K562 (cell line): ENCODE results near the gene CNGB1. TPM values are rescaled to one million over a fixed set of nuclear protein-coding genes. Genes with fewer than 3 reads are reported as not detected.

Source experiments
- BCOR ChIP-seq: fragments of 450-650 bp; IDR thresholded peaks from 2 replicates; pipeline ENCODE4 v1.6.1; 2016
- EP300 ChIP-seq: IDR thresholded peaks from 2 replicates; pipeline ENCODE4 v1.6.1; 2012; ENCODE audit warnings: low read length, improper control_type of control experiment
- FUS ChIP-seq: fragments of 200-400 bp; formaldehyde crosslinking; optimal IDR thresholded peaks from 2 replicates; pipeline ENCODE3; 2017; ENCODE audit warnings: low read depth, low read length
- GTF2F1 ChIP-seq: IDR thresholded peaks from 2 replicates; pipeline ENCODE4 v1.6.1; 2011; ENCODE audit warnings: low read depth, low read length, improper control_type of control experiment
- HCFC1 ChIP-seq: IDR thresholded peaks from 2 replicates; pipeline ENCODE4 v1.6.1; 2012; ENCODE audit warnings: low read depth, low read length, improper control_type of control experiment
- MBD2 ChIP-seq: sonication (generic); IDR thresholded peaks from 2 replicates; pipeline ENCODE4 v1.6.1; 2016; ENCODE audit warnings: low read depth, borderline replicate concordance
- MYC ChIP-seq, 2 experiments: fragments of 250-450 bp in 1 of 2; sonication (Bioruptor Pico) in 1 of 2; IDR thresholded peaks; 2 replicates each; pipeline versions ENCODE4 v1.5.1 to v1.6.1; 2012 to 2021; ENCODE audit warnings: low read depth in 2 of 2, borderline replicate concordance in 1 of 2, improper control_type of control experiment in 1 of 2, low read length in 1 of 2, mild to moderate bottlenecking in 1 of 2, moderate library complexity in 1 of 2
- PTBP1 ChIP-seq: fragments of 200-400 bp; formaldehyde crosslinking; IDR thresholded peaks from 2 replicates; pipeline ENCODE4 v1.6.1; 2017; ENCODE audit warnings: low read depth, low read length
- RAD51 ChIP-seq: fragments of 450-650 bp; IDR thresholded peaks from 2 replicates; pipeline ENCODE4 v1.7.1; 2016; ENCODE audit warnings: low read depth, mild to moderate bottlenecking, borderline replicate concordance
- SMARCE1 ChIP-seq: fragments of 450-650 bp; IDR thresholded peaks from 2 replicates; pipeline ENCODE4 v1.7.1; 2016; ENCODE audit warnings: mild to moderate bottlenecking
- ZFP1 ChIP-seq: fragments of 450-650 bp; formaldehyde crosslinking; IDR thresholded peaks from 2 replicates; pipeline ENCODE4 v1.4.0; 2020; ENCODE audit warnings: mild to moderate bottlenecking, mixed read lengths
- ZNF184 ChIP-seq: sonication (generic); formaldehyde crosslinking; IDR thresholded peaks from 2 replicates; pipeline ENCODE4 v1.5.0; 2020; ENCODE audit warnings: missing genetic modification reagents
- ZNF408 ChIP-seq: fragments of 250-450 bp; sonication (Bioruptor Pico); IDR thresholded peaks from 2 replicates; pipeline ENCODE4 v1.4.0; 2020; ENCODE audit warnings: low read depth, mild to moderate bottlenecking, moderate library complexity
- ZNF77 ChIP-seq: fragments of 250-450 bp; sonication (Bioruptor Pico); IDR thresholded peaks from 2 replicates; pipeline ENCODE4 v1.5.0; 2020
- polyA plus RNA-seq, 8 experiments: library from polyadenylated mRNA; depleted of rRNA in 4 of 8; stranded (reverse) in 5 of 8; unstranded in 3 of 8; fragments of >200 nt; fragmentation: Nextera tagmentation in 2 of 8; fragmentation: Illumina TruSeq in 1 of 8; extraction: Ambion mirVana in 2 of 8; extraction: Trizol in 1 of 8; gene quantifications; 2 replicates each; pipeline versions ENCODE4 v1.2.1 to v1.2.3, GENCODE V29; 2011 to 2014; ENCODE audit warnings: inconsistent platforms in 1 of 8, missing spikeins in 1 of 8
- total RNA-seq, 7 experiments: library from RNA; depleted of rRNA in 6 of 7; stranded (reverse); fragments of >200 nt in 6 of 7; fragmentation: Illumina TruSeq in 2 of 7; extraction: Trizol in 2 of 7; gene quantifications; 2 replicates each; pipeline versions ENCODE4 v1.2.1 to v1.2.3, GENCODE V29; 2011 to 2021; ENCODE audit warnings: low replicate concordance in 1 of 7
- TF ChIP-seq, protein P1 (sequence below): fragments of 450-650 bp; IDR thresholded peaks from 2 replicates; pipeline ENCODE4 v1.6.1; 2016; ENCODE audit warnings: mild to moderate bottlenecking
- TF ChIP-seq, protein P2 (sequence below): fragments of 450-650 bp; IDR thresholded peaks from 2 replicates; pipeline ENCODE4 v1.6.1; 2016; ENCODE audit warnings: low read depth, mild to moderate bottlenecking, moderate library complexity
- TF ChIP-seq, protein P3 (sequence below): fragments of 450-650 bp; formaldehyde crosslinking; IDR thresholded peaks from 2 replicates; pipeline ENCODE4 v1.4.0; 2020; ENCODE audit warnings: mild to moderate bottlenecking
- TF ChIP-seq, protein P4 (sequence below): fragments of 200-800 bp; sonication (Bioruptor generic); IDR thresholded peaks from 2 replicates; pipeline ENCODE4 v1.6.1; 2017; ENCODE audit warnings: missing genetic modification characterization, missing compliant biosample characterization
- TF ChIP-seq, protein P5 (sequence below), 2 experiments: fragments of 450-650 bp; IDR thresholded peaks; 2 replicates each; pipeline ENCODE4 v1.6.1; 2016
- TF ChIP-seq, protein P6 (sequence below), 2 experiments: fragments of 250-450 bp in 1 of 2; fragments of 450-650 bp in 1 of 2; sonication (Bioruptor Pico) in 1 of 2; IDR thresholded peaks; 2 replicates each; pipeline versions ENCODE4 v1.6.1 to v1.8.0; 2016 to 2021; ENCODE audit warnings: mild to moderate bottlenecking in 2 of 2, moderate library complexity in 2 of 2, missing compliant biosample characterization in 1 of 2, missing genetic modification characterization in 1 of 2

The CNGB1 gene
- total and polyA plus RNA-seq, 9 of the 15 experiments (the other 6 are each of a cell fraction or from before 2014, with no cell fraction given): not detected

DNA sequence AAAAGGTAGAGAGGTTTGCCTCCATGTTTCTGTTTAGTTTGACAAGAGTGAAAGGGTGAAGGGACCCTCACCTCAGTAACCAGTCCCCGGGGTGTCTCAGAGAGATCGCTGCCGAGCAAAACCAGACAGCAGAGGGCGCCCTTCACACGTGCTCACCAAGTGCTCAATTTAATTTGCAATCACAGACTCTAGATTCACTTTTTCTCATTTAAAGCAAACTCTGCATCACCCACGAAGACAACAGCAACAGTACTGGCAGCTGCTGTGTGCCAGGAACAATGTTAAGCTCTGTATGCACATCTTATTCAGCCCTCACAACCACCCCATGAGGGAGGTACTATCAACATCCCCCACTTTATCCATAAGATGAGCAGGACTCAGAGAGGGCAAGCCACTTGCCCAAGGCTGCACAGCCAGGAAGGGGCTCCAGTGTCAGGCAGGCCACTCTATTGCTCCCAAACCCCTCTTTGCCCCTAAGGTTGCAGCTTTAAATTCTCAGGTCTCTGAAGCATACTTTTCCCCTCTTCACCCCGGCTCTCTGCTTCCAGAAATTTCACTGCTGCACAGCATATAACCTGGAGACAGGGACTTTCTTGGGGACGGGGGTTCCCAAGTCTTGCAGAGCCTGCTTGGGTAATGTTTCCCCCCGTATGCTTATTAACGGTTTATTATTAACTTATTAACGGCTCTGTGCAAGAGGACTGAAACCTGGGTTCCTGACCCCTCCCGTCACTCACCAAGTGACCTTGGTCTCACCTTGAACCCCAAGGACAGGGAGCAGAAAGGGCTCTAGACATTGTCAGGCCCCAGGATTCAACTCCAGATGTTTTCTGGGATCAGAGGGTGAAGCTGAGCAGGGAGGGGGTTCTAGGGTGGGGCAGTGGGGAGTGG is 70.9 kb downstream of the CNGB1 start (continued):
- TF ChIP-seq, protein P1, sequence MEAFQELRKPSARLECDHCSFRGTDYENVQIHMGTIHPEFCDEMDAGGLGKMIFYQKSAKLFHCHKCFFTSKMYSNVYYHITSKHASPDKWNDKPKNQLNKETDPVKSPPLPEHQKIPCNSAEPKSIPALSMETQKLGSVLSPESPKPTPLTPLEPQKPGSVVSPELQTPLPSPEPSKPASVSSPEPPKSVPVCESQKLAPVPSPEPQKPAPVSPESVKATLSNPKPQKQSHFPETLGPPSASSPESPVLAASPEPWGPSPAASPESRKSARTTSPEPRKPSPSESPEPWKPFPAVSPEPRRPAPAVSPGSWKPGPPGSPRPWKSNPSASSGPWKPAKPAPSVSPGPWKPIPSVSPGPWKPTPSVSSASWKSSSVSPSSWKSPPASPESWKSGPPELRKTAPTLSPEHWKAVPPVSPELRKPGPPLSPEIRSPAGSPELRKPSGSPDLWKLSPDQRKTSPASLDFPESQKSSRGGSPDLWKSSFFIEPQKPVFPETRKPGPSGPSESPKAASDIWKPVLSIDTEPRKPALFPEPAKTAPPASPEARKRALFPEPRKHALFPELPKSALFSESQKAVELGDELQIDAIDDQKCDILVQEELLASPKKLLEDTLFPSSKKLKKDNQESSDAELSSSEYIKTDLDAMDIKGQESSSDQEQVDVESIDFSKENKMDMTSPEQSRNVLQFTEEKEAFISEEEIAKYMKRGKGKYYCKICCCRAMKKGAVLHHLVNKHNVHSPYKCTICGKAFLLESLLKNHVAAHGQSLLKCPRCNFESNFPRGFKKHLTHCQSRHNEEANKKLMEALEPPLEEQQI: no peak
- TF ChIP-seq FUS: no peak
- TF ChIP-seq EP300: no peak
- peak; percentile 41; the same call in 1 of the 2 replicates for TF ChIP-seq MYC (IDR thresholded peaks at IDR 0.05; ENCODE audit: low read depth, low read length)
- TF ChIP-seq MYC (CRISPR knock-in tag; IDR thresholded peaks at IDR 0.05; ENCODE audit: borderline replicate concordance, low read depth): no peak
- TF ChIP-seq, protein P2, sequence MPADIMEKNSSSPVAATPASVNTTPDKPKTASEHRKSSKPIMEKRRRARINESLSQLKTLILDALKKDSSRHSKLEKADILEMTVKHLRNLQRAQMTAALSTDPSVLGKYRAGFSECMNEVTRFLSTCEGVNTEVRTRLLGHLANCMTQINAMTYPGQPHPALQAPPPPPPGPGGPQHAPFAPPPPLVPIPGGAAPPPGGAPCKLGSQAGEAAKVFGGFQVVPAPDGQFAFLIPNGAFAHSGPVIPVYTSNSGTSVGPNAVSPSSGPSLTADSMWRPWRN: no peak
- no peak for TF ChIP-seq ZFP1 (CRISPR knock-in tag)
- no peak for TF ChIP-seq RAD51
- TF ChIP-seq GTF2F1: no peak
- TF ChIP-seq BCOR: peak; percentile 98
- TF ChIP-seq, protein P3, sequence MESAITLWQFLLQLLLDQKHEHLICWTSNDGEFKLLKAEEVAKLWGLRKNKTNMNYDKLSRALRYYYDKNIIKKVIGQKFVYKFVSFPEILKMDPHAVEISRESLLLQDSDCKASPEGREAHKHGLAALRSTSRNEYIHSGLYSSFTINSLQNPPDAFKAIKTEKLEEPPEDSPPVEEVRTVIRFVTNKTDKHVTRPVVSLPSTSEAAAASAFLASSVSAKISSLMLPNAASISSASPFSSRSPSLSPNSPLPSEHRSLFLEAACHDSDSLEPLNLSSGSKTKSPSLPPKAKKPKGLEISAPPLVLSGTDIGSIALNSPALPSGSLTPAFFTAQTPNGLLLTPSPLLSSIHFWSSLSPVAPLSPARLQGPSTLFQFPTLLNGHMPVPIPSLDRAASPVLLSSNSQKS (CRISPR knock-in tag): no peak
- TF ChIP-seq, protein P4, sequence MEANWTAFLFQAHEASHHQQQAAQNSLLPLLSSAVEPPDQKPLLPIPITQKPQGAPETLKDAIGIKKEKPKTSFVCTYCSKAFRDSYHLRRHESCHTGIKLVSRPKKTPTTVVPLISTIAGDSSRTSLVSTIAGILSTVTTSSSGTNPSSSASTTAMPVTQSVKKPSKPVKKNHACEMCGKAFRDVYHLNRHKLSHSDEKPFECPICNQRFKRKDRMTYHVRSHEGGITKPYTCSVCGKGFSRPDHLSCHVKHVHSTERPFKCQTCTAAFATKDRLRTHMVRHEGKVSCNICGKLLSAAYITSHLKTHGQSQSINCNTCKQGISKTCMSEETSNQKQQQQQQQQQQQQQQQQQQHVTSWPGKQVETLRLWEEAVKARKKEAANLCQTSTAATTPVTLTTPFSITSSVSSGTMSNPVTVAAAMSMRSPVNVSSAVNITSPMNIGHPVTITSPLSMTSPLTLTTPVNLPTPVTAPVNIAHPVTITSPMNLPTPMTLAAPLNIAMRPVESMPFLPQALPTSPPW (CRISPR knock-in tag): peak; percentile 20; the same call in 1 of the 2 replicates
- peak; percentile 92; the same call in 1 of the 2 replicates for TF ChIP-seq PTBP1
- no peak for TF ChIP-seq MBD2
- TF ChIP-seq, protein P5, sequence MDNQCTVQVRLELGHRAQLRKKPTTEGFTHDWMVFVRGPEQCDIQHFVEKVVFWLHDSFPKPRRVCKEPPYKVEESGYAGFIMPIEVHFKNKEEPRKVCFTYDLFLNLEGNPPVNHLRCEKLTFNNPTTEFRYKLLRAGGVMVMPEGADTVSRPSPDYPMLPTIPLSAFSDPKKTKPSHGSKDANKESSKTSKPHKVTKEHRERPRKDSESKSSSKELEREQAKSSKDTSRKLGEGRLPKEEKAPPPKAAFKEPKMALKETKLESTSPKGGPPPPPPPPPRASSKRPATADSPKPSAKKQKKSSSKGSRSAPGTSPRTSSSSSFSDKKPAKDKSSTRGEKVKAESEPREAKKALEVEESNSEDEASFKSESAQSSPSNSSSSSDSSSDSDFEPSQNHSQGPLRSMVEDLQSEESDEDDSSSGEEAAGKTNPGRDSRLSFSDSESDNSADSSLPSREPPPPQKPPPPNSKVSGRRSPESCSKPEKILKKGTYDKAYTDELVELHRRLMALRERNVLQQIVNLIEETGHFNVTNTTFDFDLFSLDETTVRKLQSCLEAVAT (IDR thresholded peaks at IDR 0.05): no peak
- no peak for TF ChIP-seq ZNF408 (CRISPR knock-in tag)
- no peak for TF ChIP-seq SMARCE1
- TF ChIP-seq ZNF184 (CRISPR knock-in tag): no peak
- no peak for TF ChIP-seq HCFC1
- no peak for TF ChIP-seq ZNF77 (CRISPR knock-in tag)
- TF ChIP-seq, protein P6, sequence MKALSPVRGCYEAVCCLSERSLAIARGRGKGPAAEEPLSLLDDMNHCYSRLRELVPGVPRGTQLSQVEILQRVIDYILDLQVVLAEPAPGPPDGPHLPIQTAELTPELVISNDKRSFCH (CRISPR knock-in tag; IDR thresholded peaks at IDR 0.05): no peak
- TF ChIP-seq, protein P6 (tag; IDR thresholded peaks at IDR 0.05): no peak
